SHP77 treated with DMSO at 0.1 percent for 48 hours (cell line): Measurements from ENCODE around the gene THADA.
"Not testable (repeated sequence)": the region's sequence is repeated elsewhere in the genome, so short reads cannot be mapped to it uniquely, and the experiment has no call there.

Experiments used
- DNase-seq: peaks from one replicate; lab custom pipeline; 2025; lab: John Stamatoyannopoulos, UW

Gene THADA

DNA sequence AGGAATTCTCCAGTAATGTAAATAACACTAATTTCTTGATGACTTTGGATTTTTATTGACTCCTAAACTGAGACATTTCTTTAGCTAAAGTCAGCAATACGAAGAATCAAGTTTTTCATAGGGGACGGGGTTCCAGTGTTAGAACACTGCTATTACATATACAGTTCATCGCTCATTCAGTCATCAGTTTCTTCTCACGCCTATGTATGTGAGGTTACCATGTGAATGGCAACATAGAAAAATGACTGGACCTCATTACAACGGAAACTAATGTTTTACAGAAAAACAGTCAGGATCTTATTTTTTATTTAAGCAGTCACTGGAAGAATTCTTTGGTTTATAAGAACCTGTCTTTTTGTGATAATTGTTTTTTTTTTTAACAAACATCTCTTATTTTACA is 56.4 kb downstream of the THADA start:
- no peak for DNase-seq

DNA sequence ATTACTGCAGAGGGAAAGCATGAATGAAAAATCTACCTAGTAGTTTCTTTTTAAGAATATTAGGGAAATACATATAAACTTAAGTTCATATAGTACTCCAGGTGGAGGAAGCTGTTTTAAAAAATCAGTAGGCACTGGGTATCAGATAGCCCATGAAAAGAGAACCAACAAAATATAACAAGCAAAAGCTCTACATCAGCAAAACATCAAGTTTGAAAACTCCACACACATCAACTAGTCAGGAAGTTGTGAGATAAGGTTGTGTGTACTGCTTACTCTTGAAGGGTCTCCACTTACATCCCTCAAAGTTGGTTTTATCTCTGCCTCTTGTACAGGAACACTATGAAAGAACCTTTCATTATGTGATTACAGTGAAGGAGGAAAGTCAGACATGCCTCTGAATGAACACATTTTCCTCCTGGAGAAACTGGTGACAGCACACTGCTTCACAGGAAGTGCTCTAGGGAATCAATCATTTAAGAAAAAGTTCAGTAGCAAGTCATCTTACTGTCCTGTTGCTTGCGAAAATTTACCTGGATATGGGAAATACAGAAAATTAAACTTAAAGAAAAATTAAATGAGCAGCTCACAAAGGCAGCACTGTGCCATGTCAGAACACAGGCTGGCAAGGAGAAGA is 57.7 kb downstream of the THADA start:
- no peak for DNase-seq

- DNase-seq: no peak
Measured at GRCh38 chr2:43537137-43537536, 58.7 kb downstream of the THADA start.

GRCh38 chr2:43534569-43534968 is 61.3 kb downstream of the THADA start:
- no peak for DNase-seq

GRCh38 chr2:43532572-43532971 is 63.3 kb downstream of the THADA start:
- not testable (repeated sequence) for DNase-seq

- no peak for DNase-seq
Measured at GRCh38 chr2:43531251-43531650, 64.6 kb downstream of the THADA start.

GRCh38 chr2:43526994-43527393 is 68.8 kb downstream of the THADA start:
- DNase-seq: no peak

- no peak for DNase-seq
Measured at GRCh38 chr2:43525506-43525905, 70.3 kb downstream of the THADA start.

DNA sequence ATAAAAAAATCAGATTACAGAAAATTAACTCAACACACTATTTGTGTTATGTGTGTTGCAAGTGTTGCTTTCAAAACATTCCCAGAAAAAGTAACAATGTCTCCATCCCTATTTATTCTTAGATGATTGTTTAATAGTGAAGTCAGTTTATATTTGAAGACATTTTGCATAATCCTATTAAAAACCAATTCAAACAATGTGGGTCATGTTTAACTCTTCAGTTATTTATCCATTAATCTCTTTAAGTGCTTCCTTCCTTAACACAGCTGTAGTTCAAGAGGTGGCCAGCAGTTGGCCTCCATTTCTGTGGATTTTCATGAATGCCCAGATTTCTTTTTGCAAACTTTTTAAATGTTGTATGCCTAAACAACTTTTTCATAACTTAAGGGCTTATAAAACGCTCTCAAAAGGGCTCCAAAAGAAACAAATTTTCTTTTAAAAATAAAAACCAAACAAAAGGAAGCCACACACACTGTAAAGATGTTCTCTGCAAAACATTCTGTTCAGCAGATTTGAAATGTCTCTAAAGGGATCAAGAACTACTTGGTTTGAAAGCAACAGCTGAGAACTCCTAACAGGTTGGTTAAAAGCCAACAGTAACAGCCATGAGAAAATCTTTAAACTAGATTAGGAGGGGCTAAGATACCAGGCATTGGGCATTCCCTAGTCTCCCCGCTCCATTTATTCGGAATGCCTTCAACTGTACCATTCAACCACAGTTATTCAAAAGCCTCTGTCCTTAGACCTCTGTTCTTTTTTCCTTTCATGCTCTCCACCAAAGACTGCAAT is 71.5 kb downstream of the THADA start:
- DNase-seq: no peak

- no peak for DNase-seq
Measured at GRCh38 chr2:43522177-43522576, 73.7 kb downstream of the THADA start.

DNA sequence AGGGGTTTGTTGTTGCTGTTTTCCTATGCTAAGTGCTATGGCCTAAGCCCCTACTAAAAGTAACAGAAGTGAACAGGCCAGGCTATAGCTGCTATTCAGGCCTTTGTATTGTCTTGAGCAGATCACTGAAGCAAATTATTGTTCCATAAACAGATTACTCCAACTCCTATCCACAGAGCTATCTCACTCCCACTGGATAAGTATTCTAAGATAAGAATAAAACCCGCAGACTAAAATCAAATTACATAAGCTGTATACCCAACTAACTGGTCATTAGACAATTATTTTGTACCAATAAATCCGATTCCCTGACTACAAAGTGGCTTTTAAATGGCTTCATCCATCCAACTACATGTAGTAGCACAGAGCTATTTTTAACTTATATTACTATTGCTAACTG is 74.3 kb downstream of the THADA start:
- DNase-seq: no peak

- DNase-seq: no peak
Measured at GRCh38 chr2:43520919-43521318, 74.9 kb downstream of the THADA start.

GRCh38 chr2:43519643-43520221 is 76.1 kb downstream of the THADA start:
- no peak for DNase-seq

DNA sequence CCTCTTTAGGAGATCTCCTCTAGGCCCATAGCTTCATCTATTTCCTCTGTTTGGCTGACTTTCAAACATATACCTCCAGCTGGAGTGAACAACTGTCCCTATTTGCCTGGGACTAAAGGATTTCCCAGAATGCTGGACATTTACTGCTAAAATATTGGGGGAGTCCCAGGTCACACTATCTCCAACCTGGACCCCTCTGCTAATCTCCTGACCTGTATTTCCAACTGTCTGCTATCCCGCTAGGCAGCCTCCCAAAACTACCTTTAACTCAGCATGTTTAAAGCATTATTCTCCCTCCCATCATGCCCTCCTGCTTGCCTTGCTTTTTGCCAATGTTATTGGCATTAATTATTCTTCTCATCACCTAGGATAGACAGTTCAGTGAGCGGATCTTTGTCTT is 77.1 kb downstream of the THADA start:
- DNase-seq: no peak

GRCh38 chr2:43518181-43518580 is 77.7 kb downstream of the THADA start:
- no peak for DNase-seq

- no peak for DNase-seq
Measured at GRCh38 chr2:43515807-43516497, 79.9 kb downstream of the THADA start.

GRCh38 chr2:43515248-43515647 is 80.6 kb downstream of the THADA start:
- no peak for DNase-seq

- no peak for DNase-seq
Measured at GRCh38 chr2:43513796-43514195, 82.0 kb downstream of the THADA start.

- DNase-seq: no peak
Measured at GRCh38 chr2:43513216-43513615, 82.6 kb downstream of the THADA start.

GRCh38 chr2:43511199-43511598 is 84.6 kb downstream of the THADA start:
- no peak for DNase-seq

DNA sequence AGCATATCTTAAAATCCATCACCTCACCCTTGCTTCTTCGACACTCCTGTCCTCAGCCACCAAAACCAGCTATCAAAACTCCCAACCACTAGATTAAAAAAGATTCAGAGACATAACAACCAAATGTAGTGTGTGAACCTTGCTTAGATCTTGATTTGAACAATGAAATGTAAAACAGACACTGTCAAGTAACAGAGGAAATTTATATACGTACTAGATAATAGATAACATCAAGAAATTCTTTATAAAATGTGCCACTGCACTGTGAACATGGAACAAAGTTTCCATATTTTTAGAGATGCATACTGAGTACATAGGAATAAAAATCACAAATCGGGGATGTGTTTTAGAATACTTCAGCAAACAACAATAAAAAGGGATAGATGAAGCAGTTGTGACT is 86.0 kb downstream of the THADA start:
- no peak for DNase-seq

DNA sequence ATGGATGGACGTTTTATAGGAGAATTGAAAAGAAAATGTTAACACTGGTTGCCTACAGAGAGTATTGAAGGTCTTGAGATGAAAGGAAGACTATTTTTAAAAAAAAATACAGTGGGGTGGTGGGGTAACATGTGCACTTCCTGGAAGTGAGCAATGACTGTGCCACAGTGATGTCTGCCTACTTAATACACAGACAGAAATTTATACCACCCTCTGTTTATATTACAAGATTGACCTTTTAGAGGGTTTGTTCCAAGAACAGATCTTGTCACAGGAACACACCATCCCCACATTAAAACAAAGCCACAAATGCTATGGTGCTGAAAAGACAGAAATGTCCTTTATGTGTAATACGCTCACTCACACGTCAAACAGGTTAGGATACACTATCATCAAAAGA is 87.6 kb downstream of the THADA start:
- no peak for DNase-seq

DNA sequence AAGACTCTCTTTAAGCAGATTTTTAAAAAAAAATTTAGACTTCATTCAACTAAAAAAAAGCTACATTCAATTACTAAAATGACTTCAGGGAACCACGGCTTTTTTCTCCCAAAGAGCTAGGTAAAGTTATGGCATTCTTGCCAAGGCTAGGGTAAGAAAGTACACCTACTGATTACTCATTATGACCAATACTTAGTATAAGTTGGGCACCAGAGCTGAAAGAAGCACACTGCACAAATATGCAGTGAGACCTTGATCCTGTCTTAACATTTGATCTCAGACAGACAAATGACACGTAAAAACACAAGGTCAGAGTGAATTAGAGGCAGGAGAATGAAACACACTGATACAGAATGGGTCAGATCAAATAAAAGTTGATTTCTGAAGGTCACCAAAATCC is 88.7 kb downstream of the THADA start:
- no peak for DNase-seq
